Activated T-cell treated with anti-CD3 and anti-CD28 coated beads, Interleukin-2, amount 50 U/mL, for 4 hours (primary cell): ENCODE measurements around the gene CXCL10. TPM values are rescaled to one million over a fixed set of nuclear protein-coding genes. Genes with fewer than 3 reads are reported as not detected.

Experiments
- ATAC-seq, 2 donors: fragments of 200-7000 bp; cut with Tn5 transposase; one replicate each; pipeline ENCODE4 v1.10.0; 2021
- DNase-seq: peaks from one replicate; pipeline ENCODE4 v3.0.0-alpha.2; 2020
- H3K27me3 Mint-ChIP-seq: one replicate; pipeline ENCODE4 v1.8.0; 2021; ENCODE audit warnings: low read depth, mixed read lengths
- H3K36me3 Mint-ChIP-seq: one replicate; pipeline ENCODE4 v1.8.0; 2022; ENCODE audit warnings: mixed read lengths; ENCODE audit not compliant: insufficient read depth
- H3K4me1 Mint-ChIP-seq: one replicate; pipeline ENCODE4 v1.8.0; 2021; ENCODE audit warnings: low read depth, mixed read lengths
- H3K4me3 Mint-ChIP-seq: one replicate; pipeline ENCODE4 v1.8.0; 2021; ENCODE audit warnings: mild to moderate bottlenecking, moderate library complexity, mixed read lengths
- H3K9me3 Mint-ChIP-seq: one replicate; pipeline ENCODE4 v1.8.0; 2021; ENCODE audit warnings: mixed read lengths
- total RNA-seq, 3 donors: library from RNA; stranded (reverse); gene quantifications; one replicate each; pipeline ENCODE4 v1.2.1, GENCODE V29; 2021

Gene CXCL10
- total RNA-seq, 3 donors from 2014 or later: 13.0 to 52.3 (median 13.9) TPM

DNA sequence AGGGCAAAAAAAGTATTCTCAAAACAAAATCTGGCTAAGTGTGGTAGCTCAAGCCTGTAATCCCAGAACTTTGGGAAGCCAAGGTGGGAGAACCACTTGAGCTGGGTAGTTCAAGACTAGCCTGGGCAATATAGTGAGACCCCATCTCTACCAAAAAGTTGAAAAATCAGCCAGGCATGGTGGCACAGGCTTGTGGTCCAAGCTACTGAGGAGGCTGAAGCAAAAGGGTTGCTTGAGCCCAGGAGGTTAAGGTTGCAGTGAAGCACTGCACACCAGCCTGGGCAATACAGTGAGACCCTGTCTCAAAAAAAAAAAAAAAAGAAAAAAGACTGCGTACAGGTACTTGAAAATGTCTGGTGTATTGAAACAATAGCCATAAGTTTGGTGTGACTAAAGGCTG, 30.8 kb downstream of the CXCL10 start:
- Mint-ChIP-seq H3K27me3 (no peaks in the 10 kb centered on the region), H3K4me1 (peaks cover 26% of the 10 kb centered on the region), H3K36me3 (peaks cover 13% of the 10 kb centered on the region), H3K4me3 (no peak overlapping the region), H3K9me3 (no peaks in the 10 kb centered on the region)
- DNase-seq: no peak
- no peak for ATAC-seq

DNA sequence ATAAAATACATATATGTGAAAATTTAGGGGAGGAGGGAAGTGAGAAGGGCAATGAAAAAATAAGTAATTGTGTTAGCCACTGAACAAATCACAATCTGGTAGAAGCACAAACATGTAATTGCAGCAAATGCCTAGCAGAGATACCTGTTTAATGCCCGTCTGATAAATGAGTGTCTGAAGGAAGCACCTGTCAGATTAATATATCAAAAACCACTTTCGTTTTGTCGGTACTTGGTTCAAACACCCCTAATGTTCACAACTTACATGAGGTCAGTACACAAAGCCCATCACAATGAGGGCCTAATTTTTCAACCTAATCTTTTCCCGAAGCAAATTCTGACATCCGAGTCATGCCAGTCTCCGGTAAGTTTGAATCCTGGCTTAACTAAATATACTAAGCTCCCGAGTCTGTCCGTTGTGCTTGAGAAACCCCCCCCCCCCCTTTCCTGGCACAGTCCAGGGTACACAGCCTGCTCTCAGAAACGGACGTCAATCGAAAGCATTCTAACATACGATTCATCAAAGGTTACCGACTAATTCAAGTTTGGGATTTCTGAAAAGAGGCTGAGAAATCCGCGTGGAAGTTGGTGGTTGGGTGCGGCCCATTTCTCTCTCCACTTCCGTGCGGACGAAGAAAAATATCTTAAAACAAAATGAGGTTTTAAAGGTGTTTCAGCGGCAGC, 33.3 kb downstream of the CXCL10 start:
- H3K4me3 Mint-ChIP-seq: peak overlapping the region; percentile 96
- DNase-seq: no peak

DNA sequence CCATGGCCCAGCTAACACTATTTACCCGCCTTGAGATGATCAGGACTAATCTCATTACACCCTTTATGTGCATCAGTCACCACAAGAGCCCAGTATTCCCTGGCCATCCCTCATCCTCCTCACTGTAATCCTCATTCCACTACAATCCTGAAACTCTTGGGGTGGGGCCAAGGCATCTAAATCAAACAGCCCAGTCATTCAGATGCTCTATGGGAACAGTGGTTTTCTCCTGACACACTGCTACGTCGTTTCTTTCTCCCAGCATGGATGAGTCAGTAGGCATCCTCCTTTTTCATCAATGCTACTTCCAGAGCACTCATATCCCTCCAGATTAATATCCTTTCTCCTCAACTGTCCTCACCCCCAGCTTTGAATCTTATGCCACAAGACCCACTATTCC, 38.2 kb downstream of the CXCL10 start:
- Mint-ChIP-seq H3K4me1 (peaks cover 20% of the 10 kb centered on the region), H3K9me3 (no peaks in the 10 kb centered on the region), H3K27me3 (no peaks in the 10 kb centered on the region), H3K4me3 (no peak overlapping the region), H3K36me3 (peaks cover 40% of the 10 kb centered on the region)
- ATAC-seq (no peak), DNase-seq (no peak)

More for the DNA sequence above, 33.3 kb downstream of the CXCL10 start:
- Mint-ChIP-seq H3K9me3 (no peaks in the 10 kb centered on the region), H3K36me3 (peaks cover 13% of the 10 kb centered on the region), H3K27me3 (no peaks in the 10 kb centered on the region), H3K4me1 (peaks cover 26% of the 10 kb centered on the region)
- peak; percentile 8 to 11 for ATAC-seq

GRCh38 chr4:75980576-75980975, 42.7 kb downstream of the CXCL10 start:
- DNase-seq: no peak
- peaks cover 46% of the 10 kb centered on the region for H3K36me3 Mint-ChIP-seq
- H3K9me3 Mint-ChIP-seq: no peaks in the 10 kb centered on the region
- no peak for ATAC-seq
- no peaks in the 10 kb centered on the region for H3K4me1 Mint-ChIP-seq
- no peaks in the 10 kb centered on the region for H3K27me3 Mint-ChIP-seq
- H3K4me3 Mint-ChIP-seq: no peak overlapping the region

GRCh38 chr4:75976177-75976576, 47.1 kb downstream of the CXCL10 start:
- Mint-ChIP-seq H3K4me1 (no peaks in the 10 kb centered on the region), H3K27me3 (no peaks in the 10 kb centered on the region), H3K9me3 (no peaks in the 10 kb centered on the region), H3K36me3 (peaks cover 47% of the 10 kb centered on the region), H3K4me3 (no peak overlapping the region)
- ATAC-seq (no peak), DNase-seq (no peak)

- ATAC-seq (no peak), DNase-seq (no peak)
- peaks cover 53% of the 10 kb centered on the region for H3K36me3 Mint-ChIP-seq
- H3K4me3 Mint-ChIP-seq: no peak overlapping the region
- no peaks in the 10 kb centered on the region for H3K27me3 Mint-ChIP-seq
- H3K4me1 Mint-ChIP-seq: no peaks in the 10 kb centered on the region
- H3K9me3 Mint-ChIP-seq: no peaks in the 10 kb centered on the region
Measured at GRCh38 chr4:75973766-75974165, 49.5 kb downstream of the CXCL10 start.

Other genes starting within 250 kb of the CXCL10 start
- not detected for gene PPEF2, start 121.0 kb downstream of the CXCL10 start, total RNA-seq
- gene NAAA, start 82.5 kb downstream of the CXCL10 start, total RNA-seq: 10 to 100 TPM; 32.5 to 42.9 (median 36.4) TPM
- gene SDAD1, start 32.6 kb downstream of the CXCL10 start, total RNA-seq: 10 to 100 TPM; 70.4 to 80.0 (median 79.9) TPM
- 10 to 100 TPM; 13.0 to 65.1 (median 15.1) TPM for gene CXCL9, start 16.0 kb downstream of the CXCL10 start, total RNA-seq
- 1 to 10 TPM in 2 of 3 donors, under 1 TPM in 1; 0.37 to 3.4 (median 2.4) TPM for gene CXCL11, start 12.6 kb upstream of the CXCL10 start, total RNA-seq
- under 1 TPM in 2 of 3 donors, not detected in 1; 0.79 to 0.95 TPM for gene ART3, start 51.2 kb upstream of the CXCL10 start, total RNA-seq
- 10 to 100 TPM; 57.8 to 59.7 (median 59.3) TPM for gene NUP54, start 124.9 kb upstream of the CXCL10 start, total RNA-seq
- gene SCARB2, start 190.3 kb upstream of the CXCL10 start, total RNA-seq: 1 to 10 TPM; 3.5 to 5.3 (median 4.6) TPM
- not detected for gene FAM47E, start 228.2 kb upstream of the CXCL10 start, total RNA-seq